Lung (tissue), 12 donors: ENCODE data around the gene HERPUD2. TPM values are rescaled to one million over a fixed set of nuclear protein-coding genes. Genes with fewer than 3 reads are reported as not detected.

Experiments used
- ATAC-seq: fragments of 200-7000 bp; cut with Tn5 transposase; one replicate; pipeline ENCODE4 v1.9.1; 2020; ENCODE audit warnings: moderate number of reproducible peaks; ENCODE audit not compliant: insufficient read depth, low FRiP score
- DNase-seq, 3 donors: peaks; one replicate each; pipeline ENCODE4 v3.0.0-alpha.2; 2013 to 2017
- H3K27ac ChIP-seq, 2 donors: one replicate each; pipeline ENCODE4 v1.5.1; 2013; ENCODE audit warnings: mild to moderate bottlenecking in 2 of 2, moderate library complexity in 2 of 2, control low read depth in 1 of 2, inconsistent platforms in 1 of 2, low read depth in 1 of 2, low read length in 1 of 2
- H3K27me3 ChIP-seq, 3 donors: one replicate each; pipeline ENCODE4 v1.5.1; 2013; ENCODE audit warnings: low read length in 2 of 3; ENCODE audit not compliant: control insufficient read depth in 3 of 3, insufficient read depth in 3 of 3
- H3K36me3 ChIP-seq, 4 donors: one replicate each; pipeline ENCODE4 v1.5.1; 2013; ENCODE audit warnings: low read length in 4 of 4, mild to moderate bottlenecking in 1 of 4, moderate library complexity in 1 of 4; ENCODE audit not compliant: control insufficient read depth in 4 of 4, insufficient read depth in 4 of 4
- H3K4me1 ChIP-seq, 5 donors: one replicate each; pipeline ENCODE4 v1.5.1; 2013; ENCODE audit warnings: low read length in 5 of 5, mild to moderate bottlenecking in 2 of 5, moderate library complexity in 1 of 5; ENCODE audit not compliant: control insufficient read depth in 5 of 5, insufficient read depth in 5 of 5
- H3K4me3 ChIP-seq: one replicate; pipeline ENCODE4 v1.5.1; 2013; ENCODE audit warnings: mild to moderate bottlenecking, control low read depth, moderate library complexity
- H3K9ac ChIP-seq, 2 donors: one replicate each; pipeline ENCODE4 v1.5.1; 2013; ENCODE audit warnings: low read length in 2 of 2, control low read depth in 1 of 2; ENCODE audit not compliant: insufficient read depth in 1 of 2
- H3K9me3 ChIP-seq, 4 donors: one replicate each; pipeline ENCODE4 v1.5.1; 2013; ENCODE audit warnings: low read length in 3 of 4, mild to moderate bottlenecking in 1 of 4, moderate library complexity in 1 of 4; ENCODE audit not compliant: control insufficient read depth in 4 of 4, insufficient read depth in 3 of 4
- CTCF ChIP-seq: IDR thresholded peaks from 2 replicates; pipeline ENCODE4 v1.5.1; 2012; ENCODE audit warnings: mild to moderate bottlenecking; ENCODE audit errors: control extremely low read depth, extremely low read depth
- WGBS, 2 donors: extraction: QIAGEN DNeasy Blood & Tissue Kit; methylation state at CpG; one replicate each; pipeline ENCODE4 v1.1.7; 2013; 5-methylcytosine and 5-hydroxymethylcytosine counted together
- polyA plus RNA-seq, 2 donors: library from polyadenylated mRNA; stranded (reverse); fragments of 200-250 nt; gene quantifications; one replicate each; pipeline ENCODE4 v1.2.1, GENCODE V29; 2013
- total RNA-seq, 2 donors: library from RNA; depleted of rRNA in 1 of 2; stranded (reverse); fragments of >200 nt in 1 of 2; gene quantifications; one replicate each; pipeline ENCODE4 v1.2.1, GENCODE V29; 2014 to 2021
- donor health status: control.
- donor health status: control.
- donor health status: Bipolar disorder and iron deficiency.
- donor health status: healthy.
- donor health status: DM: yes; HTN: yes; CAD: no.

HERPUD2 gene
- total and polyA plus RNA-seq, 4 donors, result 10.4 to 32.2 (median 21.8) TPM

DNA sequence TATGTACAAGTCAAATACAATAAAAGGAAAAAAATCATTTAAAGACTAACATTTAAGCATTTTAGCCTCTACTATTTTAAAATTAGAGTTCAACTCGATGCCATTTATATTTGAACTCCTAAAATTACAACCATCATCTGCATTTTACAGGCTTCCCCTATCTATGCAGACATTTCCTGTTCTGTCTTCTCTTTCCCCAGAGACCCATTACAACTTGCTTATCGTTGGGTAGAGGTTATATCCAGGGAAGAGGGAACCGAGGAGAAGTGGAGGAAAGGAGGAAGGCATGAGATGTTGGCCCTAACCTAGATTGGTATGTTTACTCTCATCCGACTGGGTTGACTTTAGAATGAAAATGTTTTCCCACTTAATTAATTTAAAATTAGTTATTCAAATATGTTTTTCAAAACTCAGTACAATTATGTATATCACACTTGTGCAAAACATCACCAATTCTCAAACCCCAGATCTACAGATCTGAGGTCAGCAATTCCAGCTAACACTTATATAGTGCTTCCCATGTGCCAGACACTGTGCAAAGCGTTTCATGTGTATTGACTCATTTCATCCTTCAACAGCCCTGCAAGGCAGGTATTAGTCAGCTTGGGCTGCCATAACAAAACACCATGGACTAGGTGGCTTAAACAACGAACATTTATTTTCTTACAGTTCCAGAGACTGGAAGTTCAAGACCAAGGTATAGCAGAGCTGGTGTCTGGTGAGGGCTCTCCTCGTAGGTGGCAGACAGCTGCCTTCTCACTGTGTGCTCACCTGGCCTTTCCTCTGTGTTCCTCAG, 27.3 kb upstream of the HERPUD2 start:
- Histone ChIP-seq H3K27me3 (no peaks in the 10 kb centered on the region), H3K4me3 (no peak overlapping the region), H3K4me1 (peaks cover 0 to 8% (median 2%) of the 10 kb centered on the region in 5 donors), H3K36me3 (no peaks in the 10 kb centered on the region), H3K9me3 (no peaks in the 10 kb centered on the region), H3K9ac (no peak overlapping the region), H3K27ac (no peak overlapping the region)
- DNase-seq (no peak), ATAC-seq (no peak)
- no peak for TF ChIP-seq CTCF
- 55 to 66% methylated on average over 7 of the region's 7 CpGs for WGBS, 2 donors

DNA sequence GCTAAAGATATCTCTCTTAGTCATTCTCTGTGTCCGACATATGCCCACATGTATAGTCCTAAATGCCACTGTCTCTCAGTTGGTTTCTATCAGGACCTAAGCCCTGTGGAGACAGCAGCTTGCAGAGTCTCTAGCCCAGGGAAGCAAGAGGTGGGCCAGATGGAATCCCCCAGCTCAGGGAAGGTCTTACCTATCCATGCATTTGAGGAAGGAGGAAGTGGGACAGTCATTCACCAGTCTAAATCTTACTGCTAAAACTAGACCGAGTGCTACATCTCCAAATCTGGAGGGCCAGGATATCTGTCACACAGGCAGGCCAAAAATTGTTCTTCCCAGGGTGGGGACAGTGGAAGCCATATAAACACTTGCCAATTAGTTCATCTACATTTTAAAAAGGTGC, 26.4 kb upstream of the HERPUD2 start:
- peaks cover 2 to 12% (median 6%) of the 10 kb centered on the region in 5 donors for H3K4me1 ChIP-seq
- H3K9ac ChIP-seq, result no peak overlapping the region
- no peak for TF ChIP-seq CTCF
- ATAC-seq (no peak), DNase-seq (no peak)
- 91 to 98% methylated on average over 2 of the region's 2 CpGs for WGBS, 2 donors
- H3K9me3 ChIP-seq, result no peaks in the 10 kb centered on the region
- no peaks in the 10 kb centered on the region for H3K27me3 ChIP-seq
- no peak overlapping the region for H3K4me3 ChIP-seq
- no peak overlapping the region for H3K27ac ChIP-seq
- no peaks in the 10 kb centered on the region for H3K36me3 ChIP-seq

- Histone ChIP-seq H3K9ac (no peak overlapping the region), H3K36me3 (no peaks in the 10 kb centered on the region), H3K9me3 (no peaks in the 10 kb centered on the region), H3K27me3 (no peaks in the 10 kb centered on the region), H3K4me1 (peaks cover 2 to 12% (median 9%) of the 10 kb centered on the region in 5 donors), H3K4me3 (no peak overlapping the region), H3K27ac (no peak overlapping the region)
- no peak for ATAC-seq
- no peak for DNase-seq
- TF ChIP-seq CTCF, result no peak
Observed at GRCh38 chr7:35720849-35721248, 25.9 kb upstream of the HERPUD2 start.

DNA sequence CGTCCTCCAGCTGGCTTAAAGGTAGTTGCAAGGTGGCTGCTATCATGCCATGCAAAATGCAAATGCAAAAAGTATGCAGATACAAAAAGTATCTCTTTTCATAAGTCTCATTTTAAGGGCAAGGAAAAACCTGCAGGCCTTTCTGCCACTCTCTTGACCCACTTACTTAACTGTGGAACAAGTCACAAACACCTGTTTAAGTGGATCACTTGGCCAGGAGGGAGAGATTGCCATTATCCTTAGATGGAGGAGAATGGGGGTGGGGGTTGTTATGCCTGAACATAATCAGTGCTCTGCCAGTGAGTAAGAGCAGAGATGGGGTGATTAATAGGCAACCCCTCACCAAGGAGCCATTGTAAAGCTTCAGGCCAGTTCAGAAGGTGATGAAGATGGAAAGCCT, 25.1 kb upstream of the HERPUD2 start:
- DNase-seq (no peak), ATAC-seq (no peak)
- H3K36me3 ChIP-seq, result no peaks in the 10 kb centered on the region
- H3K27ac ChIP-seq, result no peak overlapping the region
- H3K9me3 ChIP-seq, result no peaks in the 10 kb centered on the region
- no peak overlapping the region for H3K4me3 ChIP-seq
- no peak for TF ChIP-seq CTCF
- H3K27me3 ChIP-seq, result no peaks in the 10 kb centered on the region
- peaks cover 2 to 12% (median 9%) of the 10 kb centered on the region in 5 donors for H3K4me1 ChIP-seq
- WGBS, 2 donors, result 96 to 100% methylated on average over 1 of the region's 1 CpG
- H3K9ac ChIP-seq, result no peak overlapping the region
